HG02759 (cell line): ENCODE data around the gene GAS5.
"Not testable (repeated sequence)": the region's sequence is repeated elsewhere in the genome, so short reads cannot be mapped to it uniquely, and the experiment has no call there.

ENCODE experiments used
- ATAC-seq: cut with Tn5 transposase; IDR thresholded peaks from one replicate; pipeline ENCODE4 v1.9.1; 2021; ENCODE audit warnings: mild to moderate bottlenecking, moderate library complexity; ENCODE audit not compliant: unreplicated experiment

GAS5 gene

DNA sequence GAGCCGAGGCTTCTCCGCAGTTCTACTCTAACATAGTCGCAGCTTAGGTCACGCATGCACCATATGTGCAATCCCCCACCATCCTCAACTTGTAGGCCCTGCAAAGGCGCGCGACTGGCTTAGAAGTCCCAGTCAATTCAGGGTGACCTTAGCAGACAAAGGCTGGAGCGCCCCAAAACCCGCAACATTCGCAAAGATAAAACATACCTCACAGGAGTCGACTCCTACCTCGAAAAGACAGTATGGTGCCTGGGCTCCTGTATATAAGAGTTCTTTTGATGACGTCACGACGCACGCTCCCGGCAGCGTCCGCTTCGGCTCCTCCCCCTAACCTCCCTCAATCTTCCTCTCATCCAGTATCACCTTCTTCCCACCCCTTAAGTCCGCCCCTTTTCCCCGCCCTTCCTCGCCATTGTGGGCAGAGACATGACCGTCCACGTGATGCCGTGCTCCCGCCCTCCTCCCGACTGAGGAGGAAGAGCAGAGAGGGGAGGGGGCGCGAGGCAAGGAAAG lies at the start of gene GAS5:
GAS5 (minus strand) TSS at position 237 of the 513 bp plus-strand sequence.
- peak; percentile 65 for ATAC-seq

DNA sequence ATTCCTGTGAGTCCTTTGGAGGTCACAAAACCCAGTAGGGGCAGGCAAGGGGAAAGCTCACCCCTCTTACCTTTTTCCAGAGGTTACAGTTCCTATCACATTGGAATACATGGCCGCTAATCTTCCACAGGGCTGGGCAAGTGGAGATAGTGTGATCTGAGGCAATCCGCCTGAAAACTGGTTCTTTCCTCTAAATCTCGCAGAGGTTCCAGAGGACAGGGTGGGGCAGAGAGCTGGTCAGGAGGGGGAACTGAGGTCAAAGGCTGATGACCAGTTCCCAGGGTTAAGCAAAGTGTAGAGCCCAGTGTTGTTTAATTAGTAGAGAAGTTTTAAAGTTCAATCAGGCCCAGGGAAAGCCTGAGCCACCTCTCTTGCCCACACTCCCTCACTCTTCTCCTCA lies 49.4 kb upstream of the GAS5 start, which contains the start of gene SERPINC1:
SERPINC1 (minus strand) TSS at position 179 of the 400 bp plus-strand sequence; CDS start at position 111, 68 bp downstream.
- ATAC-seq: no peak

DNA sequence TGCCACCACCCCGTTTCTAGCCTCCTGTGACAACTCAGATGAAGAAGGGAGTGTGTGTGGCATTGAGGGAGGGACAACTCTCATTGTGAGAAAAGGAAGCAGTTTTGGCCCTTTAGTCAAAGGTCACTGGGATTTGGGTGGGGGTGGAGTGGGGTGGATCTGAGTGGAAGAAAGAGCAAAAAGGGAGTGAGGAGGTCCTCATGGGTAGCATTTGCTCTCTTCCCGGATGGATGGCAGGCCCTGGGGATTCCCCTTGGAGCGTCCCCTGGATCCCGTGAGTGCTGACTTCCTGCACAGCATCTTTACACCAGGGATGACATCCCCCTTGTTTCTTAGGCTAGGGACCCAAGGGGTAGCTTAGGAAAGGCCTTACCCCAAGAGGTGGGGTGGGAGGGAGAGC lies 48.9 kb upstream of the GAS5 start:
- no peak for ATAC-seq

DNA sequence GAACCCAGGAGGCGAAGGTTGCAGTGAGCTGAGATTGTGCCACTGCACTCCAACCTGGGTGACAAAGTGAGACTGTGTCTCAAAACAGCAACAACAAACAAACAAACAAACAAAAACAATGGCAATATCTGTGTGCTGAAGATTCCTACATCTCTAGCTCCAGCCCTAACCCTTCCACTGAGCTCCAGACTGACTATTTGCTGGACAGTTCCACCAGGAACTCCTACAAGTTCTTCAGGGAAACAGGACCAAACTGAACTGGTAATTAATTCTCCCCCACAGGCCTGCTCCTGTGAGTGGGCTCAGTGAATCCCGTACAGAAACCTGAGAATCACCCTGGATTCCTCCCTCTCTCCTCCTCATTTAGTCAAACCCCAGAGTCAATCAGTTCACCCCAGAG lies 47.8 kb upstream of the GAS5 start:
- no peak for ATAC-seq

DNA sequence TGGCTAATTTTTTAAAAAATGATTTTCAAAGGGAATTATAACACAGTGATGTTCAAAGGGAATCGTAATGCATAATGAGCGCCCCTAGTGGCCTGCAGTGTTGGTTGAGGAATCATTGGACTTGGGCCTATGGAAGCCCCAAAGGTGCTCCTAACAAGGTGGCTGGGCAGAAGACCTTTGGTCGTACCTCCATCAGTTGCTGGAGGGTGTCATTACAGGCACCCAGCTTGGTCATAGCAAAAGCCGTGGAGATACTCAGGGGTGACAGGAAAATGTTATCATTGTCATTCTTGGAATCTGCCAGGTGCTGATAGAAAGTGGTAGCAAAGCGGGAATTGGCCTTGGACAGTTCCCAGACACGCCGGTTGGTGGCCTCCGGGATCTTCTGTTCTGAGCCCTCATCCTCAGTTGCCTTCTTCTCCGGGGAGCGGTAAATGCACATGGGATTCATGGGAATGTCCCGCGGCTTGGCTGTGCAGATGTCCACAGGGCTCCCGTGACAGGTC lies 46.6 kb upstream of the GAS5 start:
- ATAC-seq: no peak

DNA sequence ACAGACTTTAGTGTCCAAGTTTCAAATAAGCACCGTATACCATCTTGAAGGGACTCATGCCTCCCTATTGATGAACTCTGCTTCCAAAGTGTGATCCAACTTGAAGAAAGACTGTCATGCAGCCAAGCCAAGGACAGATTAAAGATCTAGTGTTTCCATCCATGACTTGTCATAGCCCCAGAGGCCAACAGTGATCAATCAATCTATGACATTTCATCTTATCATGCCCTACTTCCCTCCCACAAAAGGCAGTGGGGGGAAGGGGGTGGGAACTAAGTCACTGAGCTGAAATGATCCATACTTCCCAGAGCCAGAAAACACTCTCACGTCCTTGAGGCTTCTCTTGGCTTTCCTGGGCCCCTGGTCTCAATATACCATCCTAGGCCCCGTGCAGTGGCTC lies 45.3 kb upstream of the GAS5 start:
- no peak for ATAC-seq

DNA sequence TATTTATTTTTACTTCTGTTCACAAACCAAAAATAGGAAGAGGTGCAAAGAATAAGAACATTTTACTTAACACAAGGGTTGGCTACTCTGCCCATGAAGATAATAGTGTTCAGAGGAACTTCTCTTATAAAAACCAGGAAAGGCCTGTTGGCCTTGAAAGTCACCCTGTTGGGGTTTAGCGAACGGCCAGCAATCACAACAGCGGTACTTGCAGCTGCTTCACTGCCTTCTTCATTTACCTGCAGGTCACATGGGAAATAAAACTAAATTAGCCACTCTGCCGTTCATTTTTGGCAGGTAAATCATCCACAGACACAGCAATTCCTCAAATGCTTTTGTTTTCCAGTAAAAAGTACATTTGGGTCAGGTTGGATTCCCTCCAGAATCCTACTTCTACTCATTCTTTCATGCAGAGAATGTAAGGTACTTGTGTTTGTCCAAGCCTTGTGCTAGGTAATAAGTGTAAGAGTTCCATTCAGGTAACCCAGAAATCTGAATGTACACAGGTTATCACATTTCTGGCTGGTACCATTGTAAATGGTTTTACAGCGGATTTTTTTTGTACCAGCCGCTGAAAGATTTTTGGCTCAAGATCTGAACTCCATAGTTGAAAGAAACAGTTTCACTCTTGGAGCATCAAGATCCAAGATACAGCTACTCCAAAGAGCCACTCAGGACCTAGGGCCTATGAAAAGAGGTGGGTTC lies 36.2 kb upstream of the GAS5 start:
- ATAC-seq: no peak

DNA sequence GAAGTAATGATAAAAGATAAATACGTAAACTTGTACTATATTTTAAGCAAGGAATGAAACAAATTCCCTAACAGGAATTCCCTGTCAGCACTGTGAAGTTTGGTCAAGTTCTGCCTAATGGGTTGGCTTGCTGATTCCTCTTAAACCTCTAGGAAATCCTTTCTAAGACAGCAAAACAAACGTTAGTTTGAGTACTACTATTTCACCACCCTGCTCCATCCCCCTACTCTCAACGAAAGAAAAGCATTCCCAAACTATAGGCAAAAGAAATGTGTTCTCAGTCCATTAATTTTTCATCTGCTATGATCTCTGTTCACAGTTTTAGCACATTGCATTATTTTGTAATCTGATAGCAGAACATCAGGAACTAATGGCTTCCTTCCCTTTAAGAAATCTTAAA lies 33.2 kb upstream of the GAS5 start:
- ATAC-seq: no peak

DNA sequence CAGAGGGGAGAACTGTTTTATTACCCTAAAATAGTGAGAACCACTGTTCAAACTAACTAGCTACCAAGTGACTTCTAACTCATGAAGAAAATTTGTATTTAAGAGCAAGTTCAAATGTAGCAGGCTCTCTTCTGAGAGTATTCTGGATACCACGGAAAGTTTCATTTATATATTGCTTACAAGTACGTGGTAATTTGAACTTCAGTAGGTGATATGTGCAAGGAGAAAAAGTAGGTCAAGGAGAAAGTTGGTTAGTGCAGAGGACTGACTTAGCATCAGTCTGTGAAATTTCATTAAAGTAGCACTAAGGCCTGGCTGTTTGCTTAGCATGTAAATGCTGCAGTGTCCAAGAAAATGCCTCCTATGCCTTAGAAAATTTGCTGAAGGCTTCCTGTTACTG lies 32.6 kb upstream of the GAS5 start:
- ATAC-seq: no peak

DNA sequence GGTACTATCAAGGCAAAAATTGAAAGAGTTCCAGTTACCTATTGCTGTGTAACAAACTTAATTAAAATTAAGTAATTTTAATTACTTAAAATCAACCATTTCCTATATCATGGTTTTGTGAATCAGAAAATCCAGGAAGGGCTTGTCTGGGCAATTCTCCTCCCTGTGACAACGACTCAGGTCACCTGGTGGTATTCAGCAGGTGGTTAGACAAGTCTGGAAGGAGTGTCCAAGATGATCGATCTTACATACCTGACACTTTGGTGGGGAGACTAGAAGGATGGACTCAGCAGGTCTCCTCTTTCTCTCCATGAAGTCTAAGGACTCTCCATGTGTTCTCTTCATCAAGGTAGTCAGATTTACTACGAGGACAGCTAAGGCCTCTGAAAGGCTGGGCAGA lies 26.4 kb upstream of the GAS5 start:
- ATAC-seq: no peak

DNA sequence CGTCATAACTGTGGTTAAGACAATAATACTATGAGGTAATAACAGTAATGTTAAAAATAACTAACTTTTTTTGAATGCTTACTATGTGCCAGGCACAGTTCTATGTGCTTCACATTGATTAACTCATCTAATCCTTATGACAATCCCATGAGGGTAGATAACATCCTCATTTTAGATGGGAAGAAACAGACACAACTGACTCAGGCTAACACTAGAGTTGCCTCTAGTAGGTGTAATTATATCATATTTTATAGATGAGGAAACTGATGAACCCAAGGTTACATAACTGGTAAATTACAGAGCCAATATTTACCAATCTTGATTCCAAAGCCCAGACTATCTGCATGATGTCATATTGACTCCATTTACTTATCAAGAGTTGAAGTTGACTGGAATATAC lies 25.8 kb upstream of the GAS5 start:
- no peak for ATAC-seq

DNA sequence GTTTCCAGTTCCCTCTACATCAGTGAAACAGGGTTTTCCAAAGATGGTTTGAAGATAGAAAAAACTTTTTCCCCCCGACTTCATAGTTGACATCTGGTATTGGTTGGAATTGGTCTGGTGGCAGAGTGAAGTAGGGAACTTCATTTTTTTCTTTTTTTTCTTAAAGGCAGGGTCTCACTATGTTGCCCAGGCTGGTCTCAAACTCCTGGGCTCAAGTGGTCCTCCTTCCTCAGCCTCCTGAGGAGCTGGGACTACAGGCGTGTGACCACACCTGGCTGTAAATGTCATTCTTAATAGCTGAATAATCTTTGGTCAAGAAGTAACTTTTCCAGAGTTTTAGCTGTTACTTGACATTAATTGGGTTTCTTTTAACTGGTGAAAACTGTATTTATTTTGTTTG lies 22.1 kb upstream of the GAS5 start:
- ATAC-seq: no peak

DNA sequence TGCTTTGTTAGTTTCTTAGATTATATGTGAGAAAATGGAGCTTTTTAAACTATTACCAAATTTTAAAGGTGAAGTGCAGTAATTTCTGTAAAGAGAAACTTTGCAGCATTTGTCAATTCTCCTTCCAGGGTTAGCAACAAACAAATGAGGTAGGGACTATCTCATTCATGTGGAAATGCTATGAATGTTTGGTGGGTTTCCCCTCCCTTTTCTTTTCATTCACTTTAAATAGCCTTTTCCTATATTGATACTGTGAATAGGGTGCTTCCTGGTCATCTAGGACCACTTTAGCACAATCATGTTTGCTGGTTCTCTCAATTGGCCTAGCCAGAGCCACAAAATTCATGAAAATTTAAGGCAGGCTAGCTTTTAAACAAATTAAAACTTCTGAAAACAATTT lies 21.0 kb upstream of the GAS5 start:
- no peak for ATAC-seq

DNA sequence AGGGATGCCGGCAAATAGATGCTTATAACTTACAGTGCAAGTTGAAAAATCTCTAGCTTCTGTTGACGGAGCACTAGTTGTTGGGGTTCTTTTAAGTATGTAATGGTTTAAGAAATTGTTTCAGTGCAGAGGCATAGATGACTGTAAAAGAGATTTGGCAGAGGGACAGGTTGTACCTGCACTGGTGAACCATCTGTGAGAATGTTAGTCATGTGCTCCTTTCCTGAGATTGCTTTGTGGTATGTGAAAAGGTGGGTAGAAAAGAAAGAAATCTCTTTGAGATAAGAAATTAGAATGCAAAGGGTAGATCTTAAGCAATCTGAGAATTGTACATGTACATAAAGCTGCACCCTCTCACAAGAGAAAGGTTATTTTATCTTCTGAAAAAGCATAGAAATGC lies 19.8 kb upstream of the GAS5 start:
- no peak for ATAC-seq

DNA sequence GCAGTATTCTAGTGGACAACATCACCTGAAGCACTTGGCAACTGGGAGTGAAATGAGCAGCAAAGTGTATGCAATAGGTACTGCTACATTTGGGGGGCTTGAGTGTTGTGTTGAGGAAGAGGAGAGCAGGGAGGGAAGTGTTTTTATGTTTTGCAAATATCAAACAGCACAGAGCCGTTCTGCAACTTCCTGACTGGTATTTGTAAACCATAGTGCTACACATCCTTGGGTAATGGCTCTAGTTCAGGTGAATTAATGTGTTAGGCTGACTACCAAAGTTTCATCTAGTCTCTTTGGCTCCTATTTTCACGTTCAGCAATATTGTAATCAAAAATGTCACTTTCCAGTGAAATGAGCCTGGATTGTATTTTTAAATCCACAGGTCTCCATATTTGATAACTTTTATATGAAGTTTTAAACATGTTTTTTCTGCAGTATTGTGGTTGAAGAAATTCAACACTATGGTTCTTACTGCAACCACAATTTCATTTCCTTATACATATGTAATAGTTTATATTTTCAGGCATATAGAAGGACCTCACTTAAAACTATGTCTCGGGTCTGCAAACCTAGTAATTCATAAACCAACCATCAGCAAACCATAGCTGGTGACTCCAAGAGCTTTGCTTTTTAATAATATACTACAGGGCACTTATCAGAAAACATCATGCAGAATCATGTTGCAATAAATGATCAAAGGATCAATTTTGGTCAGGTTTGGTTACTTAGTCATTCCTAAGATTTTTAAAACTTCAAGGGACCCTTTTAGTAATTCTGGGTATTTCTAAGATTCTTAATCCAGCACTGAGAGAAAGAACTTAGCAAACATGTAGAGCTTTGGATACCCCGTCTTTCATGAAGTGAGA lies 19.2 kb upstream of the GAS5 start:
- no peak for ATAC-seq

DNA sequence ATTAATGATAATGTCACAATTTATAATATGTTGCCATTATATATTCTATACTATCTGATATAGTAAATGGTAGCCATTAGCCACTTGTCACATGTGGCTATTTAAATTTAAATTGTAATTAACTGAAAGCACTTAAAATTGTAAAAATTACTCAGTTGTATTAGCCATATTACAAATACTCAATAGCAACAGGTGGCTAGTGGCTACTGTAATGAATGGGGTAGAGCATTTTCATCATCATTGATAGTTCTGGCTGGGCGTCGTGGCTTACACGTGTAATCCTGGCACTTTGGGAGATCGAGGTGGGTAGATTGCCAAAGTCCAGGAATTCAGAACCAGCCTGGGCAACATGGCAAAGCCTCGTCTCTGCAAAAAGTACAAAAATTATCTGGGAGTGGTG lies 16.9 kb upstream of the GAS5 start:
- ATAC-seq: no peak

DNA sequence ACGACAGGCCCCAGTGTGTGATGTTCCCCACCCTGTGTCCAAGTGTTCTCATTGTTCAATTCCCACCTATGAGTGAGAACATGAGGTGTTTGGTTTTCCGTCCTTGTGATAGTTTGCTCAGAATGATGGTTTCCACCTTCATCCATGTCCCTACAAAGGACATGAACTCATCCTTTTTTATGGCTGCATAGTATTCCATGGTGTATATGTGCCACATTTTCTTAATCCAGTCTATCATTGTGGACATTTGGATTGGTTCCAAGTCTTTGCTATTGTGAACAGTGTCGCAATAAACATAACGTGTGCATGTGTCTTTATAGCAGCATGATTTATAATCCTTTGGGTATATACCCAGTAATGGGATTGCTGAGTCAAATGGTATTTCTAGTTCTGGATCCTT lies 13.3 kb upstream of the GAS5 start:
- ATAC-seq: not testable (repeated sequence)

DNA sequence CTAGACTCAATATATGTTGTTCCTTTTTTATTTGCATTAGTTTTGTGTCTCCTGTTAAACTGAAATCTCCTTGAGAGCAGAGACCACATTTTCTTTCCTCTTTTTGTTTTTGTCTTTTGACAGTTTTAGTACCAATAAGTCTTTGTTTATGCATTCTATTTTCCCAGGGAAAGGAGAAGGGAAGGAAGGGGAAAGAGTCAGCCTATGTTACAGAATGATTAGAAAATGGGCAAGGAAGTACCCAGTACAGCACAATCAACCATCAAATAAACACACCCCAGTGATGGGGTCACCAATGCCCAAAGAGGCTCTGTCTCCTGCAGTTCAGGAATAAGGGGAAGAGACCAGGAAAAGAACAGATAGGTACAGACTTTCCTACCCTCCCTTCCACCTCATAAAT lies 10.5 kb upstream of the GAS5 start:
- no peak for ATAC-seq

DNA sequence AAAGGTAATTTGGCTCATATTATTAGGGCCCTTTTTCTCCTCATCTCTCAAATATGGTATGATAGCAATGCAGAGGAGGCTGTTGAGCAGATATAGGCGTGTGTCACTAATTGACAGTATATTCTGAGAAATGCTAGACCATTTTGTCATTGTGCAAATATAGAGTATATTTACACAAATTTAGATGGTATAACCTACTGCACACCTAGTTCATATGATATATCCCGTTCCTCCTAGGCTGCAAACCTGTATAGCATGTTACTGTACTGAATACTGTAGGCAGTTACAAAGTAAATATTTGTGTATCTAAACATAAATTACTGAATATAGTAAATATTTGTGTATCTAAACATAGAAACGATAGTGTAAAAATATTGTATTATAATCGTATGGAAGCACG lies 8.9 kb upstream of the GAS5 start:
- ATAC-seq: no peak

DNA sequence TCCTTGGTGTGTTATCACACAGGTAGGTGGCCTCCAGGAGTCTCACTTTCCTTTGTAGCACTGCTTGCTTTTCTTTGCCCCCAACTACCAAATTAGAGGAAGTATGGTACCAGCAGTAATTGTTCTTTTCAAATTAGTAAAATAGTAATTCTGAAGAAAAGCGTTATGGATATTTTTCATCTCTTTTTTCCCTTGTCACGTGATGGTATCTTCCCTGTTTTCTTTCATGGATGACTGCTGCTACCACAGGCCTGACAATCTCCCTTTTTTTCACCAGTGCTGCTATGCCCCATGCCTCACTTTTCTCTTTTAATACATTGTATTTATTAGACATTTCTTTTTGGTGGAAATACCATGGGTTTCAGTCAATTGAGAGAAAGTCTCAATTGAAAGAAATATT lies 3.7 kb upstream of the GAS5 start:
- no peak for ATAC-seq

DNA sequence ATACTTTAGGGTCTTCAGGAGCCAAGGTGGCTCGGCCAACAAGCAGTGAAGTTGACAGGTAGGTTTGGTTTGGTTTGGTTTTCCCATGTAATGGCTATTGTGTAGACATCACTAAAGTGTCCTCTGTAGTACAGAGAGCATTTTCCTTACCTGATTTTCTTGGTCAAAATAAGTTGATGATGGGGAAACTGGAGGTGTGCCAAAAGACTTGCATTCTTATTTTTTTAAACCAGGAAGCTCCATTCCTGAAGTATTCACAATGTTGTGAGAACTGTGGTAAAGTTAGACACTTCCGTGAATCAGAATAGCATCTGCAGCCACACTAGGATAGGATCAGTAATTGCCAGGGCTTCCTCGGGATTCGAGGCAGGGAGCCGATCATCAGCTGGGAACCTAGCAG lies 3.3 kb upstream of the GAS5 start:
- no peak for ATAC-seq
